HepG2 (cell line): Measurements from ENCODE around the gene ZNF513. TPM values are rescaled to one million over a fixed set of nuclear protein-coding genes. Genes with fewer than 3 reads are reported as not detected.

Experiments used
- ATM ChIP-seq: fragments of 450-650 bp; IDR thresholded peaks from 2 replicates; pipeline ENCODE4 v1.7.1; 2017; ENCODE audit warnings: mild to moderate bottlenecking, borderline replicate concordance
- CAMTA2 ChIP-seq: sonication (generic); formaldehyde crosslinking; IDR thresholded peaks from 2 replicates; pipeline ENCODE4 v1.4.0; 2020; ENCODE audit warnings: mild to moderate bottlenecking, missing genetic modification reagents, borderline replicate concordance
- CEBPB ChIP-seq: IDR thresholded peaks from 2 replicates; pipeline ENCODE4 v1.6.1; 2011; ENCODE audit warnings: low read depth, low read length, improper control_type of control experiment, borderline replicate concordance
- CEBPG ChIP-seq: IDR thresholded peaks from 2 replicates; pipeline ENCODE4 v1.6.1; 2016
- CREM ChIP-seq, 2 experiments: sonication (generic) in 1 of 2; formaldehyde crosslinking in 1 of 2; IDR thresholded peaks; 2 replicates each; pipeline versions ENCODE4 v1.4.0 to v1.6.1; 2016 to 2020; ENCODE audit warnings: antibody characterized with exemption in 1 of 2, mild to moderate bottlenecking in 1 of 2, missing genetic modification reagents in 1 of 2
- EEA1 ChIP-seq: sonication (generic); formaldehyde crosslinking; IDR thresholded peaks from 2 replicates; pipeline ENCODE4 v1.5.1; 2020; ENCODE audit warnings: mild to moderate bottlenecking, missing genetic modification reagents, borderline replicate concordance
- FIP1L1 ChIP-seq: fragments of 200-400 bp; formaldehyde crosslinking; IDR thresholded peaks from 2 replicates; pipeline ENCODE4 v1.6.1; 2018; ENCODE audit warnings: low read depth, mild to moderate bottlenecking, low read length, moderate library complexity, borderline replicate concordance; ENCODE audit not compliant: insufficient read depth
- GPN1 ChIP-seq: sonication (generic); formaldehyde crosslinking; IDR thresholded peaks from 2 replicates; pipeline ENCODE4 v1.5.1; 2020; ENCODE audit warnings: missing genetic modification reagents, borderline replicate concordance
- HCFC1 ChIP-seq: fragments of 150-350 bp; IDR thresholded peaks from 2 replicates; pipeline ENCODE4 v1.6.1; 2014; ENCODE audit warnings: low read depth, low read length
- HMG20B ChIP-seq: conservative IDR thresholded peaks from 2 replicates; pipeline ENCODE4 v1.6.1; 2016; ENCODE audit warnings: missing genetic modification reagents, missing compliant biosample characterization
- KLF6 ChIP-seq: IDR thresholded peaks from 2 replicates; pipeline ENCODE4 v1.8.0; 2016; ENCODE audit warnings: missing biosample characterization, missing genetic modification reagents
- MAX ChIP-seq: IDR thresholded peaks from 2 replicates; pipeline ENCODE4 v1.6.1; 2012; ENCODE audit warnings: inconsistent platforms
- POGZ ChIP-seq: sonication (generic); formaldehyde crosslinking; IDR thresholded peaks from 2 replicates; pipeline ENCODE4 v1.4.0; 2020; ENCODE audit warnings: mild to moderate bottlenecking, missing genetic modification reagents
- RBAK ChIP-seq: sonication (generic); formaldehyde crosslinking; IDR thresholded peaks from 2 replicates; pipeline ENCODE4 v1.5.1; 2020; ENCODE audit warnings: mild to moderate bottlenecking, missing genetic modification reagents
- SALL2 ChIP-seq: sonication (generic); formaldehyde crosslinking; IDR thresholded peaks from 2 replicates; pipeline ENCODE4 v1.8.1; 2023; ENCODE audit warnings: mild to moderate bottlenecking, missing genetic modification reagents, inconsistent platforms
- SMYD3 ChIP-seq: sonication (generic); formaldehyde crosslinking; IDR thresholded peaks from 2 replicates; pipeline ENCODE4 v1.8.1; 2023; ENCODE audit warnings: mild to moderate bottlenecking, missing genetic modification reagents
- SOX5 ChIP-seq: IDR thresholded peaks from 2 replicates; pipeline ENCODE4 v1.6.1; 2016; ENCODE audit warnings: borderline replicate concordance
- SRY ChIP-seq: sonication (generic); formaldehyde crosslinking; IDR thresholded peaks from 2 replicates; pipeline ENCODE4 v1.8.0; 2022; ENCODE audit warnings: mild to moderate bottlenecking, missing genetic modification reagents
- ZNF296 ChIP-seq: sonication (generic); formaldehyde crosslinking; conservative IDR thresholded peaks from 2 replicates; pipeline ENCODE4 v1.5.0; 2020; ENCODE audit warnings: mild to moderate bottlenecking, missing genetic modification reagents
- ZNF557 ChIP-seq: sonication (generic); formaldehyde crosslinking; IDR thresholded peaks from 2 replicates; pipeline ENCODE4 v1.4.0; 2020; ENCODE audit warnings: missing genetic modification reagents
- ZNF616 ChIP-seq: sonication (generic); formaldehyde crosslinking; IDR thresholded peaks from 2 replicates; pipeline ENCODE4 v1.5.0; 2020; ENCODE audit warnings: low read depth, mild to moderate bottlenecking, missing genetic modification reagents
- ZNF670 ChIP-seq: sonication (generic); formaldehyde crosslinking; IDR thresholded peaks from 2 replicates; pipeline ENCODE4 v1.8.0; 2022; ENCODE audit warnings: mild to moderate bottlenecking, missing genetic modification reagents, borderline replicate concordance
- ZNF746 ChIP-seq: sonication (generic); formaldehyde crosslinking; IDR thresholded peaks from 2 replicates; pipeline ENCODE4 v1.8.0; 2022; ENCODE audit warnings: mild to moderate bottlenecking, missing genetic modification reagents
- ZSCAN5A ChIP-seq: sonication (generic); formaldehyde crosslinking; IDR thresholded peaks from 2 replicates; pipeline ENCODE4 v1.8.0; 2022; ENCODE audit warnings: mild to moderate bottlenecking, missing genetic modification reagents, borderline replicate concordance
- polyA plus RNA-seq, 8 experiments: library from polyadenylated mRNA; depleted of rRNA in 3 of 8; stranded (reverse) in 7 of 8; unstranded in 1 of 8; fragments of >200 nt; fragmentation: Illumina TruSeq in 4 of 8; extraction: Trizol in 4 of 8; gene quantifications; 2 replicates each; pipeline versions ENCODE4 v1.2.1 to v1.2.3, GENCODE V29; 2011 to 2016; ENCODE audit warnings: low read depth in 4 of 8, missing spikeins in 1 of 8, mixed read lengths in 1 of 8; ENCODE audit not compliant: insufficient read depth in 1 of 8
- total RNA-seq, 5 experiments: library from RNA; depleted of rRNA; stranded (reverse); fragments of >200 nt; fragmentation: Illumina TruSeq; extraction: Trizol; gene quantifications; 2 replicates each; pipeline ENCODE4 v1.2.3, GENCODE V29; 2016; ENCODE audit warnings: low read depth in 1 of 5
- TF ChIP-seq, protein P1 (sequence below): sonication (generic); formaldehyde crosslinking; IDR thresholded peaks from 2 replicates; pipeline ENCODE4 v1.4.0; 2020; ENCODE audit warnings: missing genetic modification reagents
- TF ChIP-seq, protein P2 (sequence below): sonication (generic); formaldehyde crosslinking; IDR thresholded peaks from 2 replicates; pipeline ENCODE4 v1.4.0; 2020; ENCODE audit warnings: missing genetic modification reagents
- TF ChIP-seq, protein P3 (sequence below): sonication (generic); formaldehyde crosslinking; IDR thresholded peaks from 2 replicates; pipeline ENCODE4 v1.8.1; 2023; ENCODE audit warnings: mild to moderate bottlenecking, missing genetic modification reagents, borderline replicate concordance

The ZNF513 gene
- total and polyA plus RNA-seq, 2 of the 13 experiments (the other 11 are each of a cell fraction or from before 2014, with no cell fraction given), result 4.9 to 6.3 TPM

GRCh38 chr2:27370026-27370815, 10.3 kb downstream of the ZNF513 start, which contains the start of the genes EIF2B4 and SNX17 (continued):
- TF ChIP-seq FIP1L1 (peak; percentile 88; the same call in 1 of the 2 replicates), ZNF616 (CRISPR knock-in tag) (peak; percentile 91), ZNF296 (CRISPR knock-in tag) (peak; percentile 68; the same call in 1 of the 2 replicates), ZSCAN5A (peak; percentile 96), EEA1 (CRISPR knock-in tag) (no peak; the same call in 1 of the 2 replicates), MAX (peak; percentile 90), CAMTA2 (CRISPR knock-in tag) (peak; percentile 78; the same call in 1 of the 2 replicates), HMG20B (CRISPR knock-in tag) (peak; percentile 12; the same call in 1 of the 2 replicates), HCFC1 (peak; percentile 99), POGZ (peak; percentile 95), SMYD3 (CRISPR knock-in tag) (peak; percentile 91; the same call in 1 of the 2 replicates), ZNF557 (CRISPR knock-in tag) (peak; percentile 81), CEBPB (peak; percentile 78), ZNF670 (CRISPR knock-in tag) (peak; percentile 97; the same call in 1 of the 2 replicates), RBAK (0 out of 2 replicates have a peak, but pooled peaks have one; percentile 49), KLF6 (CRISPR knock-in tag) (peak; percentile 85; the same call in 1 of the 2 replicates), SOX5 (CRISPR knock-in tag) (peak; percentile 78), CREM (IDR thresholded peaks at IDR 0.05) (peak; percentile 99), CREM (CRISPR knock-in tag; IDR thresholded peaks at IDR 0.05) (no peak; the same call in 1 of the 2 replicates), ZNF746 (CRISPR knock-in tag) (peak; percentile 76; the same call in 1 of the 2 replicates), SRY (CRISPR knock-in tag) (peak; percentile 65; the same call in 1 of the 2 replicates), ATM (no peak), SALL2 (CRISPR knock-in tag) (peak; percentile 100), GPN1 (CRISPR knock-in tag) (no peak; the same call in 1 of the 2 replicates), CEBPG (CRISPR knock-in tag) (peak; percentile 92)
- TF ChIP-seq, protein P1, sequence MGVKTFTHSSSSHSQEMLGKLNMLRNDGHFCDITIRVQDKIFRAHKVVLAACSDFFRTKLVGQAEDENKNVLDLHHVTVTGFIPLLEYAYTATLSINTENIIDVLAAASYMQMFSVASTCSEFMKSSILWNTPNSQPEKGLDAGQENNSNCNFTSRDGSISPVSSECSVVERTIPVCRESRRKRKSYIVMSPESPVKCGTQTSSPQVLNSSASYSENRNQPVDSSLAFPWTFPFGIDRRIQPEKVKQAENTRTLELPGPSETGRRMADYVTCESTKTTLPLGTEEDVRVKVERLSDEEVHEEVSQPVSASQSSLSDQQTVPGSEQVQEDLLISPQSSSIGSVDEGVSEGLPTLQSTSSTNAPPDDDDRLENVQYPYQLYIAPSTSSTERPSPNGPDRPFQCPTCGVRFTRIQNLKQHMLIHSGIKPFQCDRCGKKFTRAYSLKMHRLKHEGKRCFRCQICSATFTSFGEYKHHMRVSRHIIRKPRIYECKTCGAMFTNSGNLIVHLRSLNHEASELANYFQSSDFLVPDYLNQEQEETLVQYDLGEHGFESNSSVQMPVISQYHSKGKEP (CRISPR knock-in tag), result peak; percentile 65; the same call in 1 of the 2 replicates
- TF ChIP-seq, protein P2, sequence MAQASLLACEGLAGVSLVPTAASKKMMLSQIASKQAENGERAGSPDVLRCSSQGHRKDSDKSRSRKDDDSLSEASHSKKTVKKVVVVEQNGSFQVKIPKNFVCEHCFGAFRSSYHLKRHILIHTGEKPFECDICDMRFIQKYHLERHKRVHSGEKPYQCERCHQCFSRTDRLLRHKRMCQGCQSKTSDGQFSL, result no peak; the same call in 1 of the 2 replicates
- TF ChIP-seq, protein P3, sequence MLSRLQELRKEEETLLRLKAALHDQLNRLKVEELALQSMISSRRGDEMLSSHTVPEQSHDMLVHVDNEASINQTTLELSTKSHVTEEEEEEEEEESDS, result peak; percentile 32; the same call in 1 of the 2 replicates
